Middle frontal gyrus (tissue), 1 donor: ENCODE measurements around the gene MESP2.
"Not testable (repeated sequence)": the region's sequence is repeated elsewhere in the genome, so short reads cannot be mapped to it uniquely, and the experiment has no call there.

Experiments used
- DNase-seq: peaks from one replicate; pipeline ENCODE4 v3.0.0-alpha.2; 2015; ENCODE audit warnings: low spot score; ENCODE audit errors: extremely low spot score

MESP2 gene

GRCh38 chr15:89780601-89781000 lies 4.5 kb downstream of the MESP2 start:
- no peak for DNase-seq

GRCh38 chr15:89781055-89781454 lies 4.9 kb downstream of the MESP2 start:
- DNase-seq = no peak

- DNase-seq = no peak
Observed at GRCh38 chr15:89781891-89782618, 5.9 kb downstream of the MESP2 start.

GRCh38 chr15:89782619-89782950 lies 6.5 kb downstream of the MESP2 start:
- not testable (repeated sequence) for DNase-seq

- DNase-seq = no peak
Observed at GRCh38 chr15:89783111-89783860, 7.2 kb downstream of the MESP2 start.

- no peak for DNase-seq
Observed at GRCh38 chr15:89783861-89784685, 7.9 kb downstream of the MESP2 start.

GRCh38 chr15:89784686-89784960 lies 8.5 kb downstream of the MESP2 start:
- DNase-seq = no peak

GRCh38 chr15:89785064-89785773 lies 9.1 kb downstream of the MESP2 start:
- no peak for DNase-seq

GRCh38 chr15:89785774-89786140 lies 9.6 kb downstream of the MESP2 start:
- no peak for DNase-seq

GRCh38 chr15:89787944-89788343 lies 11.8 kb downstream of the MESP2 start:
- no peak for DNase-seq

- not testable (repeated sequence) for DNase-seq
Observed at GRCh38 chr15:89788585-89788984, 12.5 kb downstream of the MESP2 start.

- DNase-seq = no peak
Observed at GRCh38 chr15:89790206-89790605, 14.1 kb downstream of the MESP2 start.

GRCh38 chr15:89790661-89791060 lies 14.5 kb downstream of the MESP2 start:
- DNase-seq = no peak

GRCh38 chr15:89792106-89792805 lies 16.1 kb downstream of the MESP2 start:
- DNase-seq = no peak

- DNase-seq = no peak
Observed at GRCh38 chr15:89794627-89795241, 18.6 kb downstream of the MESP2 start.

GRCh38 chr15:89795996-89796395 lies 19.9 kb downstream of the MESP2 start:
- DNase-seq = no peak

- DNase-seq = no peak
Observed at GRCh38 chr15:89797678-89798201, 21.6 kb downstream of the MESP2 start.

- DNase-seq = no peak
Observed at GRCh38 chr15:89799011-89799911, 23.1 kb downstream of the MESP2 start.

- DNase-seq = no peak
Observed at GRCh38 chr15:89799918-89800498, 23.9 kb downstream of the MESP2 start.
